ENCODE data around the gene JAKMIP2. TPM values are rescaled to one million over a fixed set of nuclear protein-coding genes. Genes with fewer than 3 reads are reported as not detected.

The JAKMIP2 gene
- total RNA-seq, 1 donor from 2014 or later = 2.0 TPM

DNA sequence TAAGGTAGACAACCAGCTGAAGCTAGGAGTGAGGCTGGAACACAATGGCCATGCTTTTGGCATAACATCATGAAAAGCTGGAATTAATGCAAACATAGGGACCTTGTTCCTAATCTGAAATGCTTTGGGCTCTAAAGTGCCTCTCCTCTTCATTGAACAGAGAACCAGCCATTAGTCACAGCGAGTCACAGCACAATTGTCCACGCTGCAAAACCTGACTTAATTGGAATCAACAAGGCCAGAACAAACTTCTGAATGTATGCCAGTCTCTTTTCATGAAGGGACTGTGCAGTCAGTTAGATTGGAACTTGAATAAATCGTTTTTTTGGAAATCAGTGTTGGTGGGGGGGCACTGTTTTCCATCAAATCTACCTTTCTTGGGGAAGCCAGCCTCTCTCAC lies 96.5 kb downstream of the JAKMIP2 start:
- Mint-ChIP-seq H3K4me1 (no peaks in the 10 kb centered on the region), H3K36me3 (ENCODE audit: low read depth) (no peaks in the 10 kb centered on the region), H3K27me3 (no peaks in the 10 kb centered on the region), H3K4me3 (no peak overlapping the region), H3K9me3 (no peaks in the 10 kb centered on the region), H3K27ac (no peak overlapping the region)
- TF ChIP-seq, protein P1, sequence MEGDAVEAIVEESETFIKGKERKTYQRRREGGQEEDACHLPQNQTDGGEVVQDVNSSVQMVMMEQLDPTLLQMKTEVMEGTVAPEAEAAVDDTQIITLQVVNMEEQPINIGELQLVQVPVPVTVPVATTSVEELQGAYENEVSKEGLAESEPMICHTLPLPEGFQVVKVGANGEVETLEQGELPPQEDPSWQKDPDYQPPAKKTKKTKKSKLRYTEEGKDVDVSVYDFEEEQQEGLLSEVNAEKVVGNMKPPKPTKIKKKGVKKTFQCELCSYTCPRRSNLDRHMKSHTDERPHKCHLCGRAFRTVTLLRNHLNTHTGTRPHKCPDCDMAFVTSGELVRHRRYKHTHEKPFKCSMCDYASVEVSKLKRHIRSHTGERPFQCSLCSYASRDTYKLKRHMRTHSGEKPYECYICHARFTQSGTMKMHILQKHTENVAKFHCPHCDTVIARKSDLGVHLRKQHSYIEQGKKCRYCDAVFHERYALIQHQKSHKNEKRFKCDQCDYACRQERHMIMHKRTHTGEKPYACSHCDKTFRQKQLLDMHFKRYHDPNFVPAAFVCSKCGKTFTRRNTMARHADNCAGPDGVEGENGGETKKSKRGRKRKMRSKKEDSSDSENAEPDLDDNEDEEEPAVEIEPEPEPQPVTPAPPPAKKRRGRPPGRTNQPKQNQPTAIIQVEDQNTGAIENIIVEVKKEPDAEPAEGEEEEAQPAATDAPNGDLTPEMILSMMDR (IDR thresholded peaks at IDR 0.05) = no peak
- ChIA-PET POLR2A (no interaction called here), CTCF (no interaction called here)
- no peak for ATAC-seq (ENCODE audit: low read depth)
- DNase-seq = no peak
- intact Hi-C loops (cut with micrococcal nuclease) = no loop called here

DNA sequence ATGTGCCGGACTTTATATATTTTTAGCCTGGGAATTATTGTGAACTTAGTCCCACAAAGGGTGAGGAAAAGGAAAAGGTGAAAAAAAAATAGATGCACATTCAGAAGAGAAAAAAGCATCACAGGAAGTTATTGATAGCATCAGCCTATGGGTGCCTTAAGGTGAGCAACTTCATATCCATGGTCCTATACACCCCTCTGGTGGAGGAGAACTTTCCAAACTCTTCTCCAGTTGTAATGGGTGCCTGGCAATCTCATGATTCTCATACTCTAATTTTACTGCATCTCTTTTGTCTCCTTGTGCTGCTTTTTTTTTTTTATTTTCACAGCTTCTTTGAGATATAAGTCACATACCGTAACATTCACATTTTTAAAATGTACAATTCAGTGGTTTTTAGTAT lies 107.4 kb downstream of the JAKMIP2 start:
- TF ChIP-seq, protein P1 (IDR thresholded peaks at IDR 0.05) = no peak
- H3K9me3 Mint-ChIP-seq = no peaks in the 10 kb centered on the region
- no peak overlapping the region for H3K27ac Mint-ChIP-seq
- H3K27me3 Mint-ChIP-seq = no peaks in the 10 kb centered on the region
- no peak overlapping the region for H3K4me3 Mint-ChIP-seq
- CTCF ChIA-PET = no interaction called here
- intact Hi-C loops (cut with micrococcal nuclease) = no loop called here
- POLR2A ChIA-PET = no interaction called here
- ATAC-seq (ENCODE audit: low read depth) = no peak
- H3K4me1 Mint-ChIP-seq = no peaks in the 10 kb centered on the region
- DNase-seq = no peak
- no peaks in the 10 kb centered on the region for H3K36me3 Mint-ChIP-seq (ENCODE audit: low read depth)

DNA sequence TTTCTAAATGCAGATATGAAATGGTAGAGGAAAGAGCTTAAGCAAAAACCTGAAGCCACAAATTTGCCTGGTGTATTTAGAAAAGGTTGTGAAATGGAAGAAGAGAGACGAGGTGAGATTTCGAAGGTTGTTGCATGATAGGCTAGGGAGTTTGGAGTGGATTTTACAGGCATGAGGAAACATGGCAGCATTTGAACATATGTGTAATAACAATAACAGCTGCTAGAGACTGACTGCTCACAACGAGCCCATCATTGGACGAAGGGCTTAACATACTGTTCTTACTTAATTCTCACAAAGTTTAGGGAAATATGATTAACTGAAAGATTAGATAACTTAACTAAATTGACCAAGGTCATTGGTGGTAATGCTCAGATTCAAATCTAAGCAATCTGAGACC lies 108.1 kb downstream of the JAKMIP2 start:
- POLR2A ChIA-PET = no interaction called here
- DNase-seq = no peak
- no peak for ATAC-seq (ENCODE audit: low read depth)
- intact Hi-C loops (cut with micrococcal nuclease) = no loop called here
- Mint-ChIP-seq H3K36me3 (ENCODE audit: low read depth) (no peaks in the 10 kb centered on the region), H3K4me1 (no peaks in the 10 kb centered on the region), H3K4me3 (no peak overlapping the region), H3K27me3 (no peaks in the 10 kb centered on the region), H3K27ac (no peak overlapping the region), H3K9me3 (no peaks in the 10 kb centered on the region)
- CTCF ChIA-PET = no interaction called here
- TF ChIP-seq, protein P1 (IDR thresholded peaks at IDR 0.05) = no peak

DNA sequence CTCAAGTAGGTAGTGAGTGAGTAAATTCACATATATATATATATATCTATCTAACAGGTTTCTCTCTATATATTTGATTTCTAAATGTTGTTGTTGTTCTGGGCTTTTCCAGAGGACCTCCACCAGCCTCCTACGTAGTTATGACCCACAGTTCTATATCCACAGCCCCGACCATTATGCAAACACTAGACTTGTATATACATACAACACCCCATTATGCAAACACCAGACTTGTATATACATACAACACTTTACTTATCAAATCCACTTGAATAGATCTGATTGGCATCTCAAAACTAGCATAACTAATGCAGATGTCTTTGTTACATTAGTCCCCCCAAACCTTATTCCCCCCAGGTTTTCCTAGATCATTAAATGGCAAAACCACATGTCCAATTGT lies 108.7 kb downstream of the JAKMIP2 start:
- Mint-ChIP-seq H3K4me1 (no peaks in the 10 kb centered on the region), H3K27me3 (no peaks in the 10 kb centered on the region), H3K27ac (no peak overlapping the region), H3K36me3 (ENCODE audit: low read depth) (no peaks in the 10 kb centered on the region), H3K9me3 (no peaks in the 10 kb centered on the region), H3K4me3 (no peak overlapping the region)
- TF ChIP-seq, protein P1 (IDR thresholded peaks at IDR 0.05) = no peak
- CTCF ChIA-PET = no interaction called here
- intact Hi-C loops (cut with micrococcal nuclease) = no loop called here
- ATAC-seq (ENCODE audit: low read depth) (no peak), DNase-seq (no peak)
- POLR2A ChIA-PET = no interaction called here

DNA sequence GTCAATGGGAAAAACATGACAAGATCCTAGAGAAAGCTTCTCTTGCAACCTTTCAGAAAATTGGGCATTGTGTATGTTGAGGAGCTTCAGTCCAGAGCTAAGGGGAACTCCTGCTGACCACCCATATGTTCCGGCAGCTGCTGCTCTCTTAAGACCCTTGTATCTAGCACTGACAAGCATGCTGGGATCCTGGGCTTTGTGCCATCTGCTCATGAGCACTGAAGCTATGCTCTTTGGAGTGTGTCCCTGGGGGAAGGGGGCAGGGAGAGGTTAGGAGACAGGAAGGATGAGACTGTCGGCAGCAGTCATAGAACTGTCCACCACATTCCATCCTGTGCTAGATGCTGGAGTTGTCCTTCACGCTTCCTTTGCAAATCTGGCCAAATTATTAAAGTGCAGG lies 109.3 kb downstream of the JAKMIP2 start:
- TF ChIP-seq, protein P1 (IDR thresholded peaks at IDR 0.05) = no peak
- intact Hi-C loops (cut with micrococcal nuclease) = no loop called here
- Mint-ChIP-seq H3K27me3 (no peaks in the 10 kb centered on the region), H3K9me3 (no peaks in the 10 kb centered on the region), H3K36me3 (ENCODE audit: low read depth) (no peaks in the 10 kb centered on the region), H3K4me3 (no peak overlapping the region), H3K27ac (no peak overlapping the region), H3K4me1 (no peaks in the 10 kb centered on the region)
- DNase-seq = no peak
- ATAC-seq (ENCODE audit: low read depth) = no peak
- POLR2A ChIA-PET = no interaction called here
- CTCF ChIA-PET = no interaction called here

Measured in activated B cell treated with CpG ODN at 0.5 μM for 24 hours (primary cell).